Activated T-cell treated with anti-CD3 and anti-CD28 coated beads for 4 hours (primary cell): ENCODE measurements around the gene GLG1.
A peak's percentile ranks its signal among the peaks of the same experiment; 100 is the strongest.

ENCODE experiments used
- DNase-seq: peaks from one replicate; pipeline ENCODE4 v3.0.0-alpha.2; 2020

Gene GLG1

GRCh38 chr16:74608381-74608780 is 1.5 kb upstream of the GLG1 start:
- no peak for DNase-seq

- DNase-seq: no peak
Observed at GRCh38 chr16:74607962-74608356, 1.0 kb upstream of the GLG1 start.

GRCh38 chr16:74607310-74607961 is 522 bp upstream of the GLG1 start:
- DNase-seq: no peak

GRCh38 chr16:74605746-74606520 is 981 bp downstream of the GLG1 start:
- DNase-seq: no peak

GRCh38 chr16:74605332-74605731 is 1.6 kb downstream of the GLG1 start:
- no peak for DNase-seq

- no peak for DNase-seq
Observed at GRCh38 chr16:74603848-74604247, 3.1 kb downstream of the GLG1 start.

GRCh38 chr16:74601126-74601871 is 5.6 kb downstream of the GLG1 start:
- DNase-seq: peak; percentile 34

- no peak for DNase-seq
Observed at GRCh38 chr16:74596586-74596985, 10.3 kb downstream of the GLG1 start.

GRCh38 chr16:74592847-74593246 is 14.1 kb downstream of the GLG1 start:
- DNase-seq: no peak

GRCh38 chr16:74591876-74592650 is 14.9 kb downstream of the GLG1 start:
- no peak for DNase-seq

- DNase-seq: no peak
Observed at GRCh38 chr16:74586948-74587347, 20.0 kb downstream of the GLG1 start.

- DNase-seq: no peak
Observed at GRCh38 chr16:74585846-74586443, 21.0 kb downstream of the GLG1 start.

GRCh38 chr16:74583926-74584666 is 22.8 kb downstream of the GLG1 start:
- DNase-seq: no peak

- DNase-seq: no peak
Observed at GRCh38 chr16:74582970-74583369, 23.9 kb downstream of the GLG1 start.

GRCh38 chr16:74580833-74581232 is 26.1 kb downstream of the GLG1 start:
- no peak for DNase-seq

GRCh38 chr16:74578838-74579237 is 28.1 kb downstream of the GLG1 start:
- no peak for DNase-seq

GRCh38 chr16:74578433-74578832 is 28.5 kb downstream of the GLG1 start:
- DNase-seq: no peak

- DNase-seq: no peak
Observed at GRCh38 chr16:74577882-74578366, 29.0 kb downstream of the GLG1 start.

- DNase-seq: no peak
Observed at GRCh38 chr16:74575807-74576643, 30.9 kb downstream of the GLG1 start.

GRCh38 chr16:74575175-74575806 is 31.6 kb downstream of the GLG1 start:
- DNase-seq: no peak
